ENCODE results near the gene FMN1.

DNA sequence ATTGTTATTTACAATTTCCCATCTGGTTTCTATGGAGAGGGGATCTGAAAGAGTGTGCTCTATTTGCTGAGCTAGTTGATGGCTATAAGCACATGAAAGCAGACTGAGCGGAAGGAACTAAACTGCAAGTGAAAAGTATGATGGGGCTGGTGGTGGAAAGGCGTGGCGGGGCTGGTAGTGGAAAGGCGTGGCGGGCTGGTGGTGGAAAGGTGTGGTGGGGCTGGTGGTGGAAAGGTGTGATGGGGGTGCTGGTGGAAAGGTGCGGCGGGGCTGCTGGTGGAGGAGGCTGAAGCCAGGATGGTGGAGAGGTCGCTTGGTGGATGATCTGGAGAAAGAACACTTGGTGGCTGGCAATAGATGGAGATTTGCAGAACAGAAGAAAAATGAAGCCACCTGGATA is 136.7 kb downstream of the FMN1 start:
- TF ChIP-seq POLR2A (IDR thresholded peaks at IDR 0.05), result no peak
- TF ChIP-seq, protein P1, sequence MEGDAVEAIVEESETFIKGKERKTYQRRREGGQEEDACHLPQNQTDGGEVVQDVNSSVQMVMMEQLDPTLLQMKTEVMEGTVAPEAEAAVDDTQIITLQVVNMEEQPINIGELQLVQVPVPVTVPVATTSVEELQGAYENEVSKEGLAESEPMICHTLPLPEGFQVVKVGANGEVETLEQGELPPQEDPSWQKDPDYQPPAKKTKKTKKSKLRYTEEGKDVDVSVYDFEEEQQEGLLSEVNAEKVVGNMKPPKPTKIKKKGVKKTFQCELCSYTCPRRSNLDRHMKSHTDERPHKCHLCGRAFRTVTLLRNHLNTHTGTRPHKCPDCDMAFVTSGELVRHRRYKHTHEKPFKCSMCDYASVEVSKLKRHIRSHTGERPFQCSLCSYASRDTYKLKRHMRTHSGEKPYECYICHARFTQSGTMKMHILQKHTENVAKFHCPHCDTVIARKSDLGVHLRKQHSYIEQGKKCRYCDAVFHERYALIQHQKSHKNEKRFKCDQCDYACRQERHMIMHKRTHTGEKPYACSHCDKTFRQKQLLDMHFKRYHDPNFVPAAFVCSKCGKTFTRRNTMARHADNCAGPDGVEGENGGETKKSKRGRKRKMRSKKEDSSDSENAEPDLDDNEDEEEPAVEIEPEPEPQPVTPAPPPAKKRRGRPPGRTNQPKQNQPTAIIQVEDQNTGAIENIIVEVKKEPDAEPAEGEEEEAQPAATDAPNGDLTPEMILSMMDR (IDR thresholded peaks at IDR 0.05), result no peak
- TF ChIP-seq POLR2AphosphoS5 (IDR thresholded peaks at IDR 0.05), result no peak

Measured in upper lobe of left lung (tissue), 4 donors.